Stimulated activated CD4-positive, alpha-beta T cell treated with anti-CD3 and anti-CD28 coated beads, Interleukin-4, amount 100 ng/mL, for 1 hour (primary cell): ENCODE results near the gene LTBP4.
A peak's percentile ranks its signal among the peaks of the same experiment; 100 is the strongest.
"Not testable (repeated sequence)": the region's sequence is repeated elsewhere in the genome, so short reads cannot be mapped to it uniquely, and the experiment has no call there.

Experiments used
- DNase-seq: peaks from one replicate; pipeline ENCODE4 v3.0.0-alpha.2; 2020

LTBP4 gene

DNA sequence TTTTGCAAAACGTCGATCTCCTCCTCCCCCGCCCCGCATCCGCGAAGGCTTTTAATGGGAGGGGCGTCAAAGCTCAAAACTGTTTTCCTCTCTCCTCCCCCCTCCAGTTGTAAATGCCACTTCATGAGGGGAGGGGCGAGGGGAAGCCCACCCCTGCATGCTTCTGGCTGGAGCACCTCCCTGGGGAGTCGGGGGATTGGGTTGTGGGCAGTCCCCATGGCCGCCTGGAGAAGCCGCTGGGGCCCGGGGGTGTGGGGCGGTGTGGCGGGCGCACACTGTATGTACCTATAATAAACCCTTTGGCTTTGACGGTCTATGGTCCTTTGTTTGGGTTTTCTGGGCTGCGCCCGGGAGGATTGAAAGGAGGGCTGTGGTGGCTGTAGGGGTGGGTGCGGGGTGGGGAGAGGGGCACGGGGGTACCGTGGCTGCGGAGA is 25.0 kb upstream of the LTBP4 start:
- peak; percentile 26 for DNase-seq

DNA sequence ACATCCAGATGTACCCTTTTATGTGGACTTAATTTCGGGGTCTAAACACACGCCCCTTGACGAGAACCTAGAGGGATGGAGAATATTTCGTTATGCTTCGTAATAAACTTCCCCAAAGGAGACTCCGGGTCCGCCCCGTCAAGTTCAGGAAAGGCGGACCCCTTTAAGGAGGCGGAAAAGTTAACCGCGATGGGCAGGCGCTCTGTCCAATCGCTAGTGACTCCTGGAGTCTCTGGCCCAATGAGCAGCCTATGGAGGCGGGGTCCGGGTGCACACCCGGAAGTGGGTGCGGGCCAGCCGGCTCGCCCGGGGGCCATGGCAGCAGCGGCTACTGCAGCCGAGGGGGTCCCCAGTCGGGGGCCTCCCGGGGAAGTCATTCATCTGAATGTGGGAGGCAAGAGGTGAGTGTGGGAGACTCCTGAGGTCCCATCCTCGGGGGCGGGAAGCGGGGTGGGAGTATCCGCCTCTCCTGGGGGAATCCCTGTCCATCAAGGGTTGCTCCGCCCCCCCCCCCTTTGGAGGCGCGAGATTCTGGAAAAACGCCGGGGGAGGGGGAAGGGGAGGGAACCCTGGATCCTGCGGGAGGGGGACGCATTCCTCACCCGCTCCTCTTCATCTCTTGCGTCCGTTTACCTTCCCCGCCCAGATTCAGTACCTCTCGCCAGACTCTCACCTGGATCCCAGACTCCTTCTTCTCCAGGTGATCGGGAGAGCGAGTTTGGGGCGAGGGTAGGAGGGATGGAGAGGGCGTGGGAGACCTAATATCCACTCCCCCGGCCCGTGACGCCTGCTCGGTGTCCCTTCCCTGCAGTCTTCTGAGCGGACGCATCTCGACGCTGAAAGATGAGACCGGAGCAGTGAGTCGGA is 24.4 kb upstream of the LTBP4 start, which contains the start of gene SHKBP1:
SHKBP1 (plus strand) TSS at position 289 of the 867 bp plus-strand sequence; CDS start at position 316, 27 bp downstream.
- peak; percentile 92 for DNase-seq

DNA sequence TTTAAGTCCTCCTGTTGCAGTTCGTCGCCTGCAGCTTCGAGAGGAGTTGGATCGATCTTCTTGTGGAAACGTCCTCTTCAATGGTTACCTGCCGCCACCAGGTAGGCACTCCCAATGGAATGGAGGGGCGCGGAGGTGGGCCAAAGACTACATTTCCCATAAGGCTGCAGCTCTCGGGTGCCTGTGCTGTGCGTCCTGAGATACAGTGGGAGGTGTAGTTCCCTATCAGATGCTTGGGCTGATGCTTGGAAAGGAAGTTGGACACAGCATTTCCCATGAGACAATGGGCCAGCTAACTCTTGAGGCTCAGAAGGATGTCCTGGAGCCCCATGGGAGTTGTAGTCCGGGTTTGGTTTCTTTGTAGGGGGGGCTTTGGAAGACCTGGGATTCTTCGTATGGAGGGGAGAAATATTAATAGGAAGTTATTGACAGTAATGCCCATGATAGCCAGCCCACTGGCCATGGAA is 22.7 kb upstream of the LTBP4 start:
- no peak for DNase-seq

DNA sequence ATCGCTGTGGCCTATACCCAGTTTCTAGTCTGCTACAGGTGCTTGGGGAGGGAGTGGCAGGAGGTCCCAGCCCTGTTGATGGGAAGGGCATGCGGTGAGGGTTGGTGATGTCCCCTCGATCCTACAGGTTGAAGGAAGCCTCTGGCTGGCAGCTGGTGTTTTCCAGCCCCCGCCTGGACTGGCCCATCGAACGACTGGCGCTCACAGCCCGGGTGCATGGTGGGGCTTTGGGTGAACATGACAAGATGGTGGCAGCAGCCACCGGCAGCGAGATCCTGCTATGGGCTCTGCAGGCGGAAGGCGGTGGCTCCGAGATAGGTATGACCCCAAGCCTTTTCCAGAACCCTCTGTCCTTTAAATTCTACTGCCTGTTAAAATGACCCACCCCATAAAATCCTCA is 20.6 kb upstream of the LTBP4 start:
- no peak for DNase-seq

DNA sequence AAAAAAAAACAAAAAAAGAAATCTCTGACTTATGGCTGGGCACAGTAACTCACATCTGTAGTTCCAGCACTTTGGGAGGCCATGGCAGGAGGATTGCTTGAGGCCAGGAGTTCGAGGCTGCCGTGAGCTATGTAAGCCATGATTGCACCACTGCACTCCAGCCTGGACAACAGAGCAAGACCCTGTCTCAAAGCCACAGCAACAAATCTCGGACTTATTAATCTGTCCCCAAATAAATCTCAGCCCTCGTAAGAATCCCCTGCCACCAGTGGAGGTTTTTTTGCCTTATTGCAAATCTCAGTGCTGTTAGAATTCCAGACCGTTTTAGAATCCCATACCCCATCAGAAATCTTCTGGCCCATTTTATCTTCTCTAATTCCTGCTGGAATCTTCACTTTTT is 19.6 kb upstream of the LTBP4 start:
- no peak for DNase-seq

DNA sequence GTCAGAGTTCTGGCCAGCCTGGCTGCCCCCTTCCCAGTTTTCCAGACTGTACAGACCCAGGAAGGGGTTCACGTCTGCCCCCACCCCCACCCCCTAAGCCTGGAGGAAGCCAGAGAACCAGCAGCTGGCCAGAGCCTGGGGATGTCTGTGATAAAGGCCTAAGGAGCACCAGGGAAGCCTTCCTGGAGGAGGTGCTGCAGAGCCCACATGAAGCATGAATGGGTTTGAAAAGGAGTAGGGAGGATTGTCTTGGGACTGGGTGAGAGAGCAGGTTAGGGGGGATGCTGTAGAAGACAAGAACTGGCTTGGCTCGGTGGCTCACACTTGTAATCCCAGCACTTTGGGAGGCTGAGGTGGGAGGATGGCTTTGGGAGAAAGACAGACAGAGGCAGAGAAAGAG is 18.7 kb upstream of the LTBP4 start:
- no peak for DNase-seq

DNA sequence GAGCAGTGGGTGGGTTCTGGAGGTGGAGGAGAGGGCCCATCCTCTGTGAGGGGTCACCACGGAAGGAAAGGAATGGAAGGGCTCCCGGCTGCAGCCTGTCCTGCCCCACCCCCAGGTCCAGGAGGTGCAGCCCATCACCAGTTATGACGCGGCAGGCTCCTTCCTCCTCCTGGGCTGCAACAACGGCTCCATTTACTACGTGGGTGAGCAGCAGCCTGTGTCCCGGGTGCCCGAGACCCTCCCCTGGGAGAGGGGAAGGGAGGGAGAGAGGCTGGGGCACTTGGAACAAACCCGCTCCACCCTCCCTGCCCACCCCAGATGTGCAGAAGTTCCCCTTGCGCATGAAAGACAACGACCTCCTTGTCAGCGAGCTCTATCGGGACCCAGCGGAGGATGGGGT is 17.9 kb upstream of the LTBP4 start:
- no peak for DNase-seq

DNA sequence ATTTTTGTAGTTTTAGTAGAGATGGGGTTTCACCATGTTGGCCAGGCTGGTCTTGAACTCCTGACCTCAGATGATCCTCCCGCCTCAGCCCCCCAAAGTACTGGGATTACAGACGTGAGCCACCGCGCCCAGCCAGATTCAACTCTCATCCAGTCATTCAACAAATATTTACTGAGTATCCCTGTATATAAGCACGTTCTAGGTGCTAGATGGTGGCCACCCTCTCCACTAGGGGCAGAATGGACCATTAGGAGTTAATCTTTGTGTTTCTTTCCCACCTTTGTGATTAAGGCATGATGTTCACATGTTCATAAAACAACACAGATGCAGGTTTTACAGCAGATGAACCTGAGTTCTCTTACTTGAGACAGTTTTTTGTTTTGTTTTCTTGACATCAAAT is 17.2 kb upstream of the LTBP4 start:
- DNase-seq, result no peak

DNA sequence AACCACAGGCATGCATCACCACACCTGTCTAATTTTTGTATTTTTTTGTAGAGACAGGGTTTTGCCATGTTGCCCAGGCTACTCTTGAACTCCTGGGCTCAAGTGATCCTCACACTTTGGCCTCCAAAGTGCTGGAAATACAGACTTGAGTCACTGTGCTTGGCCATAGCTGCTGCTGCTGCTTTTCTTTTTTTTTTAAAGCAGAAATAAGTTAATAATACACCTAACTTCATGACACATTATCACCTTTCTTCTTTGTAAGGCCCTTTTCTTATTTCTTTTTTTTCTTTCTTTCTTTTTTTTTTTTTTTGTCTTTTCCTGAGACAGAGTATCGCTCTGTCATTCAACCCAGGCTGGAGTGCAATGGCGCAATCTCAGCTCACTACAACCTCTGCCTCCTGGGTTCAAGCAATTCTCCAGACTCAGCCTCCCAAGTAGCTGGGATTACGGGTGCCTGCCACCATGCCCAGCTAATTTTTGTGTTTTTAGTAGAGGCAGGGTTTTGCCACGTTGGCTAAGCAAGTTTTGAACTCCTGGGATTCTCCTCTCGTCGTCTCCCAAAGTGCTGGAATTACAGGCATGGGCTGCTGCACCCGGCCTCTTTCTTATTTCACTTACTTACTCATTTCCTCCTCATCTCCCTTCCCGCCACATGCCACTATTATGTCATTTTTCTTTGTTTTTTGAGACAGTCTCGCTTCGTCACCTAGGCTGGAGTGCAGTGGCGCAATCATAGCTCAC is 15.8 kb upstream of the LTBP4 start:
- DNase-seq, result no peak

DNA sequence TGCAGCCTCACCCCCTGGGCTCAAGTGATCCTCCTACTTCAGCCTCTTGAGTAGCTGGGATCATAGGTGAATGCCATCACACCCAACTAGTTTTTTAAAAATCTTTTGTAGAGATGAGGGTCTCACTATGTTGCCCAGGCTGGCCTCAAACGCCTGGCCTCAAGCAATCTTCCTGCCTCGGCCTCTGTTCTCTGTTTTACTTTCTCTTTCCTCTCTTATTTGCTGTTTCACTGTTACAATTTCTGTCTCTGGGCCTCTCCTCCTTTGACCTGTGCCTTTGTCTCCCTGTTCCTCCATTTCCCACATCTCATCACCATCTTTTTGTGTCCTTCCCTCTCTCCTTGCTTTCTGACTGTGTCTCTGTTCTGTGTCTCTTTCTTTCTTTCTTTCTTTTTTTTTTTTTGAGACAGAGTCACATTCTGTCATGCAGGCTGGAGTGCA is 15.2 kb upstream of the LTBP4 start:
- no peak for DNase-seq

DNA sequence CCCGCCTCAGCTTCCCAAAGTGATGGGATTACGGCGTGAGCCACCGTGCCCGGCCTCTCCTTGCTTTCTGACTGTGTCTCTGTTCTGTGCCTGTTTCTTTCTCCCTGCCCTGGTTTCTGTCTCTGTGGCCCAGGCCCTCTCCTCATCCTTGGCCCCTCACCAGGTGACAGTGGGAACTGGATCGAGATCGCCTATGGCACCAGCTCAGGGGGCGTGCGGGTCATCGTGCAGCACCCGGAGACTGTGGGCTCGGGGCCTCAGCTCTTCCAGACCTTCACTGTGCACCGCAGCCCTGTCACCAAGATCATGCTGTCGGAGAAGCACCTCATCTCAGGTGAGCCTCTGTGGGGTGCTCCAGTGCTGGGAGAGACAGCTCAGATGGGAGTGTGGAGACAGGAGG is 14.6 kb upstream of the LTBP4 start:
- no peak for DNase-seq

DNA sequence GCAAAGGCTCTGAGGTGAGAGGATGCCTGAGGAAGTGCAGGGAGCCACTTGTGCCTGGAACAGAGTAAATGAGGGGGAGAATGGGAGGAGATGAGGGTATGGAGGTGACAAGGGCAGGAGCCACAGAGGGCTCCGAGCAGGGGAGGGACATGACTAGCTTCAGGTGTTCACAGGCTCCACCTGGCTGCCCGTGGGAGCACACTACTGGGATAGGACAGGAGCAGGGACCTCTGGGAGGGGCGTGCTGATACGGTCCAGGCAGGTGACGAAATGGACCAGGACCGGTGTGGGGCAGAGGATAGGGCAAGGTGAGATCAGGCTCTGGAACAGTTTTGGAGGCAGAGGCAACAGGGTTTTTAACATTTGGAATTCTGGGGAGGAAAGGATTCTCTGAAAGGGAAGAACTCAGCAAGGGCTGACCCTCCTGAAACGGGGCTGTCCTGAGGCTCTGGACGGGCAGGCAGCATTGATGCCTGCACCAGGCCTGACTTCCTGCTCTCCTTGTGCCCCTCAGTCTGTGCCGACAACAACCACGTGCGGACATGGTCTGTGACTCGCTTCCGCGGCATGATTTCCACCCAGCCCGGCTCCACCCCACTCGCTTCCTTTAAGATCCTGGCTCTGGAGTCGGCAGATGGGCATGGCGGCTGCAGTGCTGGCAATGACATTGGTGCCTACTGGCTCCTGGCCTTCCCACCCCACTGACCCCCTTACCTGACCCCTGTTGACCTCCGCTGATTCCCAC is 12.9 kb upstream of the LTBP4 start:
- no peak for DNase-seq

DNA sequence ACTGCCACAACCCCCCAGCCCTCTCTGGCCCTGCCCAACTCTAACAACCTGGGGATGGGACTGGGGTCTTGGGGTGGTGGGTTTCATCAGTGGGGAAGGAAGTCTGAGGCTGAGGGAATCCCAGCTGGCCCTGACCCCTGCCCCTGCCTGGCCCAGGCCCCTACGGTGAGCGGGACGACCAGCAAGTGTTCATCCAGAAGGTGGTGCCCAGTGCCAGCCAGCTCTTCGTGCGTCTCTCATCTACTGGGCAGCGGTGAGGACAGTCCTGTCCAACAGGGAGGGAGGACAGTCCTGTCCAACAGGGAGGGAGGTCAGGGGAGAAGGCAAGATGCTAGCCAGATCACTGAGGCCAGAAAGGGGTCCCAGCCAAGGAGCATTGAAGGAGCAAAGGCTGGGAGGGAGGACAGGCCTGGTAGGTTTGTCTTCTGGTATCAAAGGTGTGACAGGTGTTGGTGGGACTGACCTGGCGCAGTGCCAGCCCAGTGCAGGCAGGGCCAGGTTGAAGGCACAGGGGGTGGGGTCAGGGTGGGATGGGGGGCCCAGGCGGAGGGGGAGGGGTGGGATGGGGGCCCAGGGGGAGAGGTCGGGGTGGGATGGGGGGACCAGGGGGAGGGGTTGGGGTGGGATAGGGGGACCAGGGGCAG is 12.1 kb upstream of the LTBP4 start:
- no peak for DNase-seq

DNA sequence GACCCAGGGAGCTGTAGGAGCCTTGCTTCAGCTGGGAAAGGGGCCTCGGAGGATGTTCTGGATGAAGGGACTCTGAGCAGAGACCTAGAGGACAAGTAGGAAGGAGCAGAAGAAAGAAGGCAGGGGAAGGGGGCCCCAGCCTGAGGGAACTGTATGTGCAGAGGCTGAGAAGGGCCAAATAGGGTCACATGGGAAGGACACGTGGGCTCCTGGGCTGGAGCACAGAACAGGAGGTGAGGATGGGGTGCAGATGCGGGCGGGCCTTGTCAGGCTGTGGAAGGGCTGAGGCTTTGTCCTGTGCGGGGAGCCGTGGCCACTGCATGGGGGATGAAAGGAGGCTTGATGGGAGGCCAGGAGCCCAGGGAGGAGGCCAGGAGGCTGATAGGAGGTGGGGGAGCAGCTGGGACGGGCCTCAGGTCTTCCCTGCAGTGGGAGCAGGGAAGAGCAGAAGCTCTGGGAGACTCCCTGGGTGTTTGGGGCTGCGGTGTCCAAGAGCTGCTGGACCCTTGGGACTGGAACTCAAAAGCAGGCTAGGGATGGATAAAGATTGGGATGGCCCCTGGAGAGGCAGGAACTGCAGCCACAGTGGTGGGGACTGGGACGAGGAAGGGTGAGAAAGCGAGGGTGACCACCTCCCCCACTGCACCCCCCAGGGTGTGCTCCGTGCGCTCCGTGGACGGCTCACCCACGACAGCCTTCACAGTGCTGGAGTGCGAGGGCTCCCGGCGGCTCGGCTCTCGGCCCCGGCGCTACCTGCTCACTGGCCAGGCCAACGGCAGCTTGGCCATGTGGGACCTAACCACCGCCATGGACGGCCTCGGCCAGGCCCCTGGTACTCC is 11.4 kb upstream of the LTBP4 start:
- no peak for DNase-seq

DNA sequence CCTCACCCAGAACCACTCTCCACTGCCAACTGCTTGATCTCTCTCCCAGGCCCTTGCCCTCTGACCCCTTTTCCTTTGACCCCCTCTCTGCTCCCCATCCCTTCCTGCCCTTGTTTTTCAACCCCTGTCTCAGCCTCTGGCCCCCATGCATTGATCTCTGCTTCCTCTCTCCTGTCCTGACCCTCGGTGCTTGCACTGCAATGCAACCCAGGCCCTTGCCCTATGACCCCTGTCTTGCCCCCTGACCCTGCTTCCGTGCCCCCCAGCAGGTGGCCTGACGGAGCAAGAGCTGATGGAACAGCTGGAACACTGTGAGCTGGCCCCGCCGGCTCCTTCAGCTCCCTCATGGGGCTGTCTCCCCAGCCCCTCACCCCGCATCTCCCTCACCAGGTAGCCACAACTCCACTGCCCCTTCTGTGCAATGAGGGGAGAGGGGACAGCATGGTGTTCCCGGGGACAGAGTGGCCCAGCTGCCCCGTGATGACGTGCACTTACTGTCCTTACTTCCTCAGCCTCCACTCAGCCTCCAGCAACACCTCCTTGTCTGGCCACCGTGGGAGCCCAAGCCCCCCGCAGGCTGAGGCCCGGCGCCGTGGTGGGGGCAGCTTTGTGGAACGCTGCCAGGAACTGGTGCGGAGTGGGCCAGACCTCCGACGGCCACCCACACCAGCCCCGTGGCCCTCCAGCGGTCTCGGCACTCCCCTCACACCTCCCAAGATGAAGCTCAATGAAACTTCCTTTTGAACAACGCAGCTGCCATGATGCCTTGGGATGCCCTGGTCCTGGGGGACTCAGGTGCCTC is 10.5 kb upstream of the LTBP4 start:
- no peak for DNase-seq

DNA sequence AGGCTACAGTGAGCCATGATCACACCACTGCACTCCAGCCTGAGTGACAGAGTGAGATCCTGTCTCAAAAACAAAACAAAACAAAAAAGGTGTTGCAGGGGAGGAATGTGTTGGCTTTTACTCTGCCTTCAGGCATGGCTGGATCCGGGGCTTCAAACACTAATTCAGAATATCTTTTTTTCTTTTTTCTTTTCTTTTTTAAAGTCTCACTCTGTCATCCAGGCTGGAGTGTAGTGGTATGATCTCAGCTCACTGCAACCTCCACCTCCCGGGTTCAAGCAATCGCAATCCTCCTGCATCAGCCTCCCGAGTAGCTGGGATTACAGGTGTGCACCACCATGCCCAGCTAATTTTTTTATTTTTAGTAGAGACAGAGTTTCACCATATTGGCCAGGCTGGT is 9.4 kb upstream of the LTBP4 start:
- DNase-seq, result not testable (repeated sequence)

DNA sequence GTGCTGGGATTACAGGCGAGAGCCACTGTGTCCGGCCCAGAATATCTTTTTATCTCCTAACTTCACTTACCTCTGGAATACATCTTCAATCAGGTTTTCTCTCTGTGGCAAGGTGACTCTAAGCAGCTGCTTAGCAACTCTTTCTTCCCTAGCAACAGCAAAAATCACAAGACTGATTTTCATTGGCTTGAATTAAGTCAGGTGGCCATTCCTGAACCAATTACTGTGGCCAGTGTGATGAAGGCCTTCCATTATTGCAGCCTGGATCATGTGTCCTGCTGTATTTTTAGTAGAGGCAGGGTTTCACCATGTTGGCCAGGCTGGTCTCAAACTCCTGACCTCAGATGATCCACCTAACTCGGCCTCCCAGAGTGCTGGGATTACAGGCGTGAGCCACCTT is 9.0 kb upstream of the LTBP4 start:
- no peak for DNase-seq

DNA sequence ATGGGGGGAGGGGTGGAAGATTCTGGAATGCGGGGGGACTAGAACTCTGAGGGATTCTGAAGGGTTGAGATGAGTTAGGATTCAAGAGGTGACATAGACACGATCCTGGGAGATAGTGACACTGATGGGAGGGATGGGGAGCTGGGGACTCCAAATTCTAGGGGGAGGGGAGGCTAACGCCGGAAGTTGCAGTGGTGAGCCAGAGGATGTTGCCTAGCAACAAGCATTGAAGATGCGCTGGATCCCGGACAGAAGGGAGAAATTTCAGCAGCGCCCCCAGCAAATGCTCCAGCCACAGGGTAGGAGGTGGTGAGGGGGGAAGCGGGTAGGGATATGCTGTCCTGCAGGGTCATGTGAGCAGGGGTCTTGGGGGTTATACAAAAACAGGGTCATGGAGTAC is 6.9 kb upstream of the LTBP4 start:
- no peak for DNase-seq

DNA sequence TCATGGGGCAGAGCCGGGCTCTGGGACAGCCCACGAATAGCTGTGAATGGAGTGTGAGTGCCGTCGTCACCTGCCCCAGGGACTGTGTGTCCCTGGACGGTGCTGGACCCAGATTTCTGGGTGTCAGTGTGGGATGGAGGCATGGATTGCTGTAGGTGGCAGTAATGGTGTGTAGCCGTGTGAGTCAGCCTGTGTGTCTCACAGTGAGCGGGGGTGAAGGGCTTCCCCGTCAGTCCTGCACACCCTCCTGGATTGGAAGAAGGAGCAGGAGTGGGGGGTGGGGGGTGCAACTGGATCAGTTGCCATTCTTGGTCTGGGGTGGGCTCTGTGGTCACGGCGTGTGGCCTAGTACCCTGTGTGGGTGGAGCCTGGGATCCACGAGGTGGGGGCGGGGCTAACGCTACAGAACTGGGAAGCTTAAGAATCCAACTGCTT is 6.5 kb upstream of the LTBP4 start:
- DNase-seq, result no peak

DNA sequence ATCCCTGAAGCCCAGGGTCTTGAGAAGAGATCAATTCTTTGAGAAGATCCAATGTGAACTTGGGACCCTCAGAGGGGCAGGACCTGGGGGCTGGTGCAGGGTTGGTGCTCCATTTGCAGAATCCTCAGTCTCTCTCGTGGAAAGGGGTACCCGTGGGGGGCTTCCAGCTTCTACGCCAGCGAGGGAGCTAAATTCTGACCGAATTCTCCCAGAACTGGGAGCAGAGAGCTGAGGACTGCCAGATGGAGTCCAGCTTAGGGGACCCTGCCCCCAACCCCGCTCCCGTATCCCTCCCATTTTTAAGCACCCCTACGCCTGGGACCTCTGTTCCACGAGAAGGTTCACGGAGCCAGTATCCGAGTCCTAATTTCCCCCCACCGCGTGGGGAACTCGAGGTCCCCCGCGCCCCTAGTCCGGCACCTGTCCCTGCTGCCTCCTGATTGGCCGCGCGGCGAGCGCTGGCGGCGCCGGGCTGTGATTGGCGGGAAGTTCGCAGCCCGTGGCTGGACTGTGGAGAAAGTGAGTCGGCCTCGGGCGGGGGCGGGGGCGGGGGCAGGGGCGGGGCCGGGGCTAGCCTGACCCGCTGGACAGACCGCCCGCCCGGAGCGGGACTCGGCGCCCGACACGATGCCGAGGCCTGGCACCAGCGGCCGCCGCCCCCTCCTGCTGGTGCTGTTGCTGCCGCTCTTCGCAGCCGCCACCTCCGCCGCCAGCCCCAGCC is 4.4 kb upstream of the LTBP4 start:
- no peak for DNase-seq
